ENCODE data around the gene SAP30BP. TPM values are rescaled to one million over a fixed set of nuclear protein-coding genes. Genes with fewer than 3 reads are reported as not detected.

The SAP30BP gene
- total and polyA plus RNA-seq, 10 of the 15 experiments (the other 5 are each of a cell fraction or from before 2014, with no cell fraction given), result 57.9 to 166 (median 94.5) TPM

GRCh38 chr17:75667825-75668224, 687 bp downstream of the SAP30BP start (continued):
- TF ChIP-seq, protein P1, sequence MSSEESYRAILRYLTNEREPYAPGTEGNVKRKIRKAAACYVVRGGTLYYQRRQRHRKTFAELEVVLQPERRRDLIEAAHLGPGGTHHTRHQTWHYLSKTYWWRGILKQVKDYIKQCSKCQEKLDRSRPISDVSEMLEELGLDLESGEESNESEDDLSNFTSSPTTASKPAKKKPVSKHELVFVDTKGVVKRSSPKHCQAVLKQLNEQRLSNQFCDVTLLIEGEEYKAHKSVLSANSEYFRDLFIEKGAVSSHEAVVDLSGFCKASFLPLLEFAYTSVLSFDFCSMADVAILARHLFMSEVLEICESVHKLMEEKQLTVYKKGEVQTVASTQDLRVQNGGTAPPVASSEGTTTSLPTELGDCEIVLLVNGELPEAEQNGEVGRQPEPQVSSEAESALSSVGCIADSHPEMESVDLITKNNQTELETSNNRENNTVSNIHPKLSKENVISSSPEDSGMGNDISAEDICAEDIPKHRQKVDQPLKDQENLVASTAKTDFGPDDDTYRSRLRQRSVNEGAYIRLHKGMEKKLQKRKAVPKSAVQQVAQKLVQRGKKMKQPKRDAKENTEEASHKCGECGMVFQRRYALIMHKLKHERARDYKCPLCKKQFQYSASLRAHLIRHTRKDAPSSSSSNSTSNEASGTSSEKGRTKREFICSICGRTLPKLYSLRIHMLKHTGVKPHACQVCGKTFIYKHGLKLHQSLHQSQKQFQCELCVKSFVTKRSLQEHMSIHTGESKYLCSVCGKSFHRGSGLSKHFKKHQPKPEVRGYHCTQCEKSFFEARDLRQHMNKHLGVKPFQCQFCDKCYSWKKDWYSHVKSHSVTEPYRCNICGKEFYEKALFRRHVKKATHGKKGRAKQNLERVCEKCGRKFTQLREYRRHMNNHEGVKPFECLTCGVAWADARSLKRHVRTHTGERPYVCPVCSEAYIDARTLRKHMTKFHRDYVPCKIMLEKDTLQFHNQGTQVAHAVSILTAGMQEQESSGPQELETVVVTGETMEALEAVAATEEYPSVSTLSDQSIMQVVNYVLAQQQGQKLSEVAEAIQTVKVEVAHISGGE (CRISPR knock-in tag; IDR thresholded peaks at IDR 0.05), result no peak

DNA sequence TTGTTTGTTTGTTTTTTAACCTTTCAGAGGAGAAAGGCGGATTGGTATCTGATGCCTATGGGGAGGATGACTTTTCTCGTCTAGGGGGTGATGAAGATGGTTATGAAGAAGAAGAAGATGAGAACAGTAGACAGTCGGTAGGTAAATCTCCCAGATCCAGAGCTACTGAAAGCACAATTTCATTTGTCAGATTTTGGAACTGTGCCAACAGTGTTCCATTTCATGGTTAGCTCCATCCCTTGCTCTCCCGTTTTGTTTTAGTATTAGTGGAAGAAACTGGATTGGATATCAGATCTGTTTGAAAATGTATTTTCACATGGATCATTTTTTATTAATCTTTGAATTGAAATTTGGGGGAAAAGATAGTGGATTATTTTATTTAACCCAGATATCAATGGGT, 1.4 kb downstream of the SAP30BP start:
- ChIA-PET RAD21 (ENCODE audit: unreplicated experiment) (no interaction called here), CTCF (interaction anchor here (1.0 to 6.0 kb wide), 7 partner anchors 17 to 85 kb away, joined by 3 to 30 read pairs (median 3); partner anchors contain the start of gene SMIM5), POLR2A (interaction anchor here (0.5 to 1.1 kb wide), 3 partner anchors 143 to 766 kb away, joined by 3 to 4 read pairs (median 3); partner anchors contain the start of gene LLGL2), SMC1A (ENCODE audit: uncharacterized antibody, unreplicated experiment) (interaction anchor here (1.6 to 2.7 kb wide), 2 partner anchors 36 to 331 kb away, joined by 3 to 8 read pairs; partner anchors contain the start of gene SMIM5)
- BruUV-seq (replicated peaks), result no TSS peak
- H3K9ac ChIP-seq (ENCODE audit: control insufficient read depth, insufficient read depth, low read length), result 0 out of 2 replicates have a peak overlapping the region, but pooled peaks have one; percentile 79
- peak overlapping the region; percentile 70 for H3K4me2 ChIP-seq (ENCODE audit: control insufficient read depth, insufficient read depth)
- intact Hi-C loops (cut with micrococcal nuclease; ENCODE audit: unreplicated experiment) (no loop called here), in situ Hi-C loops (cut with MboI) (no loop called here)
- no peaks in the 10 kb centered on the region for H4K20me1 ChIP-seq (ENCODE audit: control insufficient read depth, insufficient read depth)
- DNase-seq (ENCODE audit: low read depth, low spot score), result no peak
- peak overlapping the region; percentile 79; the same call in 1 of the 2 replicates for H3K4me3 ChIP-seq
- no peak for FAIRE-seq
- peaks cover 2 to 22% of the 10 kb centered on the region in 2 experiments for H3K36me3 ChIP-seq (ENCODE audit: control insufficient read depth in 2 of 2, insufficient read depth in 2 of 2, low read length in 1 of 2)
- no peak overlapping the region for H3K27ac ChIP-seq (ENCODE audit: control insufficient read depth, insufficient read depth)
- H3K9me3 ChIP-seq (replicated peaks; ENCODE audit: control insufficient read depth, insufficient read depth, low read length), result no peaks in the 10 kb centered on the region
- no peaks in the 10 kb centered on the region for H3K27me3 ChIP-seq (replicated peaks in 1 of 2; ENCODE audit: control insufficient read depth in 2 of 2, insufficient read depth in 2 of 2, low read length in 1 of 2)
- no peak for ATAC-seq
- 70% methylated on average over 4 of the region's 4 CpGs for WGBS (ENCODE audit: insufficient coverage, insufficient replicate concordance, low lambda C conversion rate, missing lambda C conversion rate)
- H3K79me2 ChIP-seq (ENCODE audit: control insufficient read depth, insufficient read depth, low read length), result peaks cover 54% of the 10 kb centered on the region
- H2AFZ ChIP-seq (ENCODE audit: control insufficient read depth, low read depth, low read length), result no peak overlapping the region
- H3K4me1 ChIP-seq (ENCODE audit: control insufficient read depth, insufficient read depth, low read length), result peaks cover 21% of the 10 kb centered on the region
- peak; percentile 25 for TF ChIP-seq SMAD1 (IDR thresholded peaks at IDR 0.05; ENCODE audit: low read depth, partially characterized antibody)
- no peak for TF ChIP-seq TBL1XR1 (IDR thresholded peaks at IDR 0.05; ENCODE audit: low read depth, low read length)
